ENCODE measurements around the gene KCNQ1.

The KCNQ1 gene

DNA sequence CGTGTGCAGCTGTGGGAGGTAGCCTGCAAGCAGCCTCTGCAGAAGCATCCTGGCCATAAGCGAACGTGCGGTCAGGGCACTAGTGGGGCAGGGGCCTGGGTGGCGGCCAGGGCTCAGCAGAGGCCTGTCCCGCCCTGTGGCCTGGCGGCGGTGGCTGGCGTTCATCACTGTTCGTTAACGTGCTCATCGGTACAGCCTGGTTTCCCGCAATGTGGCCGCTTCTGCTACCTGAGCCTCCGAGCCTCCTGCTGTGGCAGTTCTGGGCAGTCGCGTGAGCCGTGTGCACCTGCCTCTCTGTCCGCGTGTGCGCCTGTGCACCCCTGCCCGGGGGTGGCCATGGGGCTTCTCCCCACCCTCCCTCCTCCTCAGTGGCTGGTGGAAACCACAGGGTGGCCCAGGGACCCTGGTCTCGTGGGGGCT lies 137.1 kb downstream of the KCNQ1 start:
- no peak for DNase-seq (ENCODE audit: low read depth)

DNA sequence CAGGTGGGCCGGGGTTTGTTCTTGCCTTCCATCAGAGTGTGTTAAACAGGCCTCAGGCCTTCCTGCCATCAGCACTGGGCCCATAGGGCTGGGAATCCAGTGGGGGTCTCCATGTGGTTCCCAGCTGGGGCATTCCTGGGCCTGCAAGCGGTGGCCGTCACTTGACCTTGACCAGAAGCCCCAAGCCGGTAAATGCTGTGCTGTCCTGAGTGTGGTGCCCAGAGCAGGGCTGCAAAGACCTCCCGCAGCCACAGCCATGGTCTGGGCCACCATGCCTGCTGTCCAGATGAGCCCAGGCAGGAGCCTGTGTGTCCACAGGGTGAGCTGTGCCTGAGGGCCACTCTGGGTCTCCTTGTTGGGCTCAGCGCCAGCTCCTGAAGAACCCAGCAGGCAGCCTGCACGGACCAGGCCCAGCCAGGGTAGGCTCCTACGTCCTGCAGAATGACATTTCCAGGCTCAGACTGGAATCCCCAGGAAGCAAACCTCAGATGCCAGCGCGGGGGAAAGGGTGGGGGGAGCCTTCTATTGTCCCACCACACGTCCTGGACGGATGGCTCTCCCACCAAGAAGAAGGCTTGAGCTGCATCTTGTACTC lies 137.6 kb downstream of the KCNQ1 start:
- no peak for DNase-seq (ENCODE audit: low read depth)

DNA sequence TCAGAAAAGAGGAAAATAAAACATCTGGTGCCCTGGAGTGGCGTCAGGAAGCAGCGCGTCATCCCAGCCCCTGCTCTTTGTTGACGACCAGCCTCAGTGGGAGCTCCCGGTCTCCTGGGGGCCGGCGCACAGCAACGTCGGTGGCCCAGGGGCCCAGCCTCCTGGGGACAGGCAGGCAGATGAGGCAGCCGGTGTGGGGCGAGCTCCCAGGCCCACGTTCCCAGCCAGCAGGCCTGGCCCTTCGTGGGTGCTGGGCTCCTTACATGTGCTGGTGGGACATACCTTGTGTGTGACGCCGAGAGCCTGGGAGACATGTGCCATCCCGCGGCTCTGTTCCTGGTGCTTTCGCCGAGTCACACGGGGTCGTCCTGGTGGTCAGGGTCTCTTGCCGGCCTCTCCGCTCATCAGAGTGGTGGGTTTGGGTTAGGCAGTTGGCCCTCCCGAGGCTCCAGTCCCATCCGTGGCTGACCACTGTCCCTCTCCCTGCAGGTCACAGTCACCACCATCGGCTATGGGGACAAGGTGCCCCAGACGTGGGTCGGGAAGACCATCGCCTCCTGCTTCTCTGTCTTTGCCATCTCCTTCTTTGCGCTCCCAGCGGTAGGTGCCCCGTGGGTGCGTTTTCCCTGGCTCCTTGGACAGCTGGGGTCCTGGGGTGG lies 138.3 kb downstream of the KCNQ1 start:
- DNase-seq (ENCODE audit: low read depth) = no peak

DNA sequence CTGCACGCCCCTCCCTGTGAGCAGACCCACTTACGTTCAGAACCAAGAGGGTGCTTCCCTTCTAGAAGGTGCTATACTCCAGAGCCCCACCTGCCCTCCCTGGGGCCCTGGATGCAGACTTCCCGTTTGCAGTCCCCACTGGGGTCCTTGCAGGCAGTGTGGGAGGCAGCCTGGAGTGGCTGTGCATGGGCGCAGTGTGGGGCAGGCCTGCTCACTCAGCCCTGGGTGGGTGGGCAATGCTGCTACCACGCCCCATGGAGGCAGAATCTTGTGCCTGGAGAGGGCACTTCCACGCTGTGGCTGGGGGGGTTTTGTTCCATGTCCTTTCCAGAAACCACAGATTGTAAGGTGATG lies 138.8 kb downstream of the KCNQ1 start:
- no peak for DNase-seq (ENCODE audit: low read depth)

DNA sequence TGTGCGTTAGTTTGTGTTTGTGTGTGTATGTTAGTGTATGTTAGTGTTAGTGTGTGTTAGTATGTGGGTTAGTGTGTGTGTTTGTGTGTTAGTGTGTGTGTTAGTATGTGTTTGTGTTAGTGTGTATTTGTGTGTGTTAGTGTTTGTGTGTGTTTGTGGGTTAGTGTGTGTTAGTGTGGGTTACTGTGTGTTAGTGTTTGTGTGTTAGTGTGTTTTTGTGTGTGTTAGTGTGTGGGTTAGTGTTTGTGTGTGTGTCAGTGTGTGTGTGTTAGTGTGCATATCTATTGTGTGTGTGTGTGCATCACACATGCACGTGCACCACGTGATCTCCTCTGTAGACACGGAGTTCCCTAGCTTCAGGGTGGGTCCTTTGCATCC lies 139.6 kb downstream of the KCNQ1 start:
- no peak for DNase-seq (ENCODE audit: low read depth)

DNA sequence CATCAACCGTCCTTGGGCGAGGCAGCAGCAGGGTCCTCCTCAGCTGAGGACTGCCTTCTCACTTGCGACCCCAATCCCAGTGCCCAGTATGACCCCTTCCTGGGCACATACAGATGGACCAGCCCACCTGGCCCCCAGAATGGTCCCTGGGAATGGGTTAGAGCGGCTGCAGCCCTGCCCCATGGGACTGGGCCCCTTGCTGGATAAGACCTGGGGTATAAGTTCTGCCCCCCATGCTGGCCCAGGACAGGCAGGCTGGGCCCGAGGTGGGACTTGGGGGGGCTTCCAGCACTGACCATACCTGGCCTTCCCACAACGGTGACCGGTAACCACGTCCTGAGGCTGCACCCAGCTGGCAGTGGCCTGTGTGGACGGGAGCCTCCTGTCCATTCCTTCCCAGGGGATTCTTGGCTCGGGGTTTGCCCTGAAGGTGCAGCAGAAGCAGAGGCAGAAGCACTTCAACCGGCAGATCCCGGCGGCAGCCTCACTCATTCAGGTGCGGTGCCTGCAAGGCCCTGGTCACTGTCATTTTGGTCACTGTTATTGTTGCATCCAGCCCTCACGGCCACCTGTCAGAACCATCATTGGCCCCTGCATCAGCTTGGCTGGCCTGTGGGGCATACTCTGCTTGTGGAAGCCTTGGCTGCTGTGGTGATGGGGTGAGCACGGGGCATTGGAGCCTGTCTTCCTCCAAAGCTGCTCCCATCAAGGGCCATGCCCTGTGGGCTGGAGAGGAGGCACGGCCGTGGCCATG lies 140.2 kb downstream of the KCNQ1 start:
- no peak for DNase-seq (ENCODE audit: low read depth)

DNA sequence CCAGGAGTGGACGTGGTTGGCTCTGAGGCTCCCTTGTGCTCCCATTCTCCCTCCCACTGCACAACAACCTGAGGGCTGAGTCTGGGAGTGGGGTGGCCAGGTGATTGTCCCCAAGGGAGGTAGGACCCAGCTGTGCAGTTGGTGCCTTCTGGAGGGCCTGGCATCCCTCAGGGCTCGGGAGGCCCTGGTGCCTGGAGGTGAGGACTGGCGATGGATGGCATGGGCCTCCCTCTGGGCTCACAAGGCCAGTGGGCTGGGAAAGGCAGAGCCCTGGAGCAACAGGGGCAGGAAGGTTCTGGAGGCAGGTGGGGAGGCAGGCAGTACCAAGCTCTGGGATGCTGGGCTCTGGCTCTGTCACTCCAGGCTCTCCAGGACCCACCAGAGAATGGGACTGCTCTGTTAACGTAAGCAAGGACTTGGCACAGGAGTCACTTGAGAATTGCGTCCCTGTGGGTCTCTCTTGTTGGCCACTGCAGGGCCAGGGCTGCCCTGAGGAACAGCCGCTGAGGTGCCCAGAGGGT lies 140.8 kb downstream of the KCNQ1 start:
- no peak for DNase-seq (ENCODE audit: low read depth)

DNA sequence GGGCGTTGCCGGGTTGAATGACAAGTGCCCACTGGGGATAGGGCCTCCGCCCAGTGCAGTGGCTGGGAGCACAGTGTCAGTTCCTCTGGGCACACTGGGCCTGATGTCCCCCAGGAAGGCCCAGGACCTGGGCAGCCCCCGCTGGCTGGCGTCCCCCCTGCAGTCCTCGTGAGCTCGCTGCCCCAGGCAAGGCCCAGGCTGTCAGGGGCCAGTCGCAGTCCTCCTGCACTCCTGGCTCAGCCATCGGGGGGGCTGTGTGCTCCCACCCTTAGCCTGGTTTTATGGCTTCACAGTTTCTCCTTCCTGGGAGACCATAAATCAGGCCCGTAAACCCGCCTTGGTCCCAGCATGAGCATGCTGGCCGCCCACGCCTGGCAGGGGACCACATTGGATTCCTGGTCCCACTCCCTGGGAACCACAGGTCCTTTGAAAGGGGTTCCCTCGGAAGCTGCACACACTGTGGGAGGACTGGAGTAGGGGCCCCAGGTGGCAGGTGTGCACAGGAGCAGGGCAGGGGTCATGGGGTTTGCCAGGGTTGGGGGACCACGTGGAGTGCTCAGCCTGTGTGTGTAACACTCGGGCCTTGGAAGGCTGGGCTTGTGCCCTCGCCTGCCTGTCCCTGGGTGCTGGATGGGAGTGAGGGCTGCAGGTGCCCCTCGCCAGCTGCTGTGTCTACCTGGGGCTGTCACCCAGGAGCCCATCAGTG lies 141.4 kb downstream of the KCNQ1 start:
- DNase-seq (ENCODE audit: low read depth) = no peak

DNA sequence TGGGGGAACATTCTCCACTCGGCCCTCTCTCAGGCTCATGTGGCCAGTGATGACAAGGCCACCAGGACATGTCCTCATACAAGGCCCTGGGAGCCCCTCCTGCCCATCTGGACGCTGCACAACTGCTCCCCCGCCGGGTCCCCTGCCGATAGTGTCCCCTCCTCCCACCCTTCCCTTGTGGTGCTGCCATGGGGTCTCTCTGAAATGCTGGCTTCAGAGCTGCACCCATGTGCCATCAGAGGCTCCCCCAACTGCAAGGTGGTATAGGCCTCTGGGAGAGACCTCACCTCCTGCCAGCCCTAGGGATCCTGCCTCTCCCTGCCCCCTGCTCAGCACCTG lies 142.0 kb downstream of the KCNQ1 start:
- no peak for DNase-seq (ENCODE audit: low read depth)

DNA sequence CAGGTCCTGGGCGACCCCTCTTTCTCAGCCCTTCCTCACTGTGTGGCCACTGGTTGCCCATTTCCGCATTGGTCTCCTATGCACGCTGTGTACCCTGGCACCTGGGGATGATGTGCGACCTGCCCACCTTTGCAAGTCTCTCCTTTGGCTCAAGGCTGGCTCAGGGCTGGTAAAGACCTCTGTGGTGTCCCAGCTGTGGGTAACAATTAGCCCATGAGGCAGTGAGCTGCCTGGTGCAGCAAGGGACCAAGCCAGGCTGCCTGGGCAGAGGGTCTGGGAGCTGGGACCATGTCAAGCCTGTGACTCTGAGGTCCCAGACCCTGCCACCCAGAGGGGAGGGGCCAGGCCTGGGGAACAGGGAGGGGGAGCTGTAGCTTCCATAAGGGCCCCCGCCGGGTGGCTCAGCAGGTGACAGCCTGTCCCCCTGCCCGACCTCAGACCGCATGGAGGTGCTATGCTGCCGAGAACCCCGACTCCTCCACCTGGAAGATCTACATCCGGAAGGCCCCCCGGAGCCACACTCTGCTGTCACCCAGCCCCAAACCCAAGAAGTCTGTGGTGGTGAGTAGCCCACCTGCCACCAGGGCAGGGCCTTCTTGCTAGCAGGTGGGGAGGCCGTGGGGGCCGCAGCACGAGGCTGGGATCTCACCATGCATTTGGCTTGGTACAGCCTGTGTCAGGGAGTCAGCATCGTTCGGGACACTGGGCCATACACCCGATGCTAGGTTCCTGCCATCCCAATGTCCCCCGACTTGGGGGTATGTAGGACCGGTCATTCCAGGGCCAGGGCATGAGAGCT lies 142.5 kb downstream of the KCNQ1 start:
- DNase-seq (ENCODE audit: low read depth) = no peak

DNA sequence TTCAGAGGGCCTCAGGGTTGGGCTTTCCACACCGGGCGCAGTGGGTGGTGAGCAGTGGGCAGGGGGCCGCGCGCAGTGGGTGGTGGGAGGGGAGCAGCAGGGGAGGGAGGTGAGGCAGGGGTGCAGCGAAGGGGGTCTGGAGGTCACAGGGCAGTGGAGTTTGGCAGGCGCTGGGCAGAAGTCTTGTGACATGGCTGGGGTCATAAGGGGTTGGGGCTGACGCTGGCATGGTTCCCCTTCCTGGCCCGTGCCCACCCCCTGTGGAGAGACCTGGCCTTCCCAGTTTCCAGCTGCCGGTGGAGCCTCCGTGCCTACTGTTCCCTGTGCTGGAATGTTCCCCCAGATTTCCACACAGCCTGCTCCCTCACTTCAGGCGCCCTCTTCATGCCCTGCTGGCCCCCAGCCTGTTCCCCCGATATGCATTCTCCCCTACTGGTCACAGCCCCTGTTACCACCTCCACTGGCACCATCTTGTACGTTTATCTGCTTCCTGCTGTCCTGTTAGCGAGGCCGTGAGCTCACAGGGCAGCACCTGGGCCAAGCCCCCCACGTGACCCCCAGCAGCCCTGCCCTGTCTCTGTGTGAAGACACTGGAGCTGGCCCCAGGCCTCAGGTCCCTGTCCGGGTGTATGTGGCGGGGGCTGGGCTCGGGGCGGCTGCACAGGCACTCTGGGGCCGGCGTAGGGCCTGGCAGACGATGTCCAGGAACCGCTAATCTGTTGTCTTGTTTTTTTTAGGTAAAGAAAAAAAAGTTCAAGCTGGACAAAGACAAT lies 143.4 kb downstream of the KCNQ1 start:
- DNase-seq (ENCODE audit: low read depth) = no peak

DNA sequence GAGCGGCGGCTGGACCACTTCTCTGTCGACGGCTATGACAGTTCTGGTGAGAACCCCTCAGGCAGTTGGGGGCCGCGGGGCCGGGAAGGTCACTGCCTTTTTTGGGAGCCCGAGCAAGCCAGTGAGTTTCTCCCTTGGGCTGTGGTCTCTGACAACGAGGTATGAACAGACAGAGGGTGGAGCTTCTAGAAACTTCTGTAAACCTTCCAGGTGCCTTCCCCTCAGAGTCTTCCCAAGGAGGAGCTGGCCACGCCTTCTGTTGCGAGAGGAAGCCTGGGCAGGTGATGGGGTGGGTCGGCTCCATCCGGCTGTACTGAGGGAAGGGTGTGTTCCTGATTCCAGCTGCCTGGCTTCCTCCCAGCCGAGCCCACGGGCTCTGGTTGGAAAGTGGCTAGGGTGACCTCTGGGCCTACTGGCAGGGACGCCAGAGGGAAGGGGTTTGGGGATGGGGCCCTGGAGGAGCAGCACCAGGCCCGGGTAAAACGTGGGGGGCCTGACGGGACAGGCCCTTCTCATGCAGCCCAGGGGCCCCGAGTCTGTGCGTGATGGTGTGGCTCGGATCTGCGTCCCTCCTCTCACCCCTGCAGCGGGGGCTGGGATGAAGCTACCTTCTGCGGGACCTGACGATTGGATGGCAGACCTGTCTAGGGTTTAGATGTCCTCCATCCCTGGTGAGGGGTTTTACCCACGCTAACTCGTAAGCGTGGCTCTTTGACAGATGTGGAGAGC lies 144.2 kb downstream of the KCNQ1 start:
- DNase-seq (ENCODE audit: low read depth) = no peak

DNA sequence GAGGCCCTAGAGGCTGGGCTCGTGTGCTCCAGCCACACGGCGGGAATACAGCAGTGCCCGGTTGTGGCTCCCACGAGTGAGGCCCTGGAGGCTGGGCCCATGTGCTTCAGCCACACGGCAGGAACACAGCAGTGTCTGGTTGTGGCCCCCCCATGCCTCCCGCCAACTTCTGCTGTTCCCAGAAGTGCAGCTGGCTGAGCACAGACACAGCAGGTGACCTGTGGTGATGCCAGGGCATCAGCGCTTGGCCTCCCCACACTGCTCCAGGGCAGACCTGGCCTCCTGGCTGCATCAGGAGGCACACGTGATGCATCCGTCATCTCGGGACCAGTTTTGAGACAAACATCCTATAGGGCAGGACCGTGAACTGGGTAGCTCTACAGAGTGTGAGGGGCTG lies 144.7 kb downstream of the KCNQ1 start:
- no peak for DNase-seq (ENCODE audit: low read depth)

DNA sequence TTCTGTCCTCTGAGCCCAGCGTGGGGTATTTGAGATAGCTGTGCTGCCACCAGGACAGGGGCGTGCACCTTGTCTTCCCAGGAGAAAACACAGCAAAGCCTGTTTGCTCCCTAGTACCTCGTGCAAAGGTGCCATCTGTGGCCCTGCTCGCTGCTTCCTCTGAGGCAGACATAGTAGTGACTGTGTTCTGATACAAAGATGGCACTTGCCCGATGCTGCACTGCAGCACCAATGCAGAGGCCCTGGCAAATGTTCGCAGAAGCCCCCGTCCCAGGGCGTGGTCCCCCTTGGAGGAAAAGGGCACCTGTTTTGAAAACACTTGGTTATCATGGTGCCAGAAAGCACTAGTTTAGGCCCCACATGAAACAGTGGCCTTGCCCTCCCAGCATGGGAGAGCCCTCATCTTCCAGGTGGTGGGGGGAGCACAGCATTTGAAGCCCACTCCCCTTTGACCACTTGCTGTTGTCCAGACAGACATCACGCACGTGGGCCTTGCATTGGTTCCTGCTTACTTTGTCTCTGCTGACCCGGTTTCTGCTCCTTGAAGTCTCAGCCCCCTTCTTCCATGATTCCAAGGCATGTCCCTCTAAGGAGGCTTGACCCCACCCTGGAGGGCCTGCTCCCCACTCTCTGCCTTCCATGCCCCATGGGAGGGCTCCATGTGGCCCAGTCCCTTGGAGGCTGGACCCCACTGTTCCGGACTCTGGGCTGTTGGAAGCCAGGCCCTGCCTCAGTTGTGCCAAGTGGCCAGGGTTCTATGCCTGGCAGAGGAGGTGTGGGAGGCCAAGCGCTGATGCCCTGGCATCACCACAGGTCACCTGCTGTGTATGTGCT lies 145.5 kb downstream of the KCNQ1 start:
- no peak for DNase-seq (ENCODE audit: low read depth)

DNA sequence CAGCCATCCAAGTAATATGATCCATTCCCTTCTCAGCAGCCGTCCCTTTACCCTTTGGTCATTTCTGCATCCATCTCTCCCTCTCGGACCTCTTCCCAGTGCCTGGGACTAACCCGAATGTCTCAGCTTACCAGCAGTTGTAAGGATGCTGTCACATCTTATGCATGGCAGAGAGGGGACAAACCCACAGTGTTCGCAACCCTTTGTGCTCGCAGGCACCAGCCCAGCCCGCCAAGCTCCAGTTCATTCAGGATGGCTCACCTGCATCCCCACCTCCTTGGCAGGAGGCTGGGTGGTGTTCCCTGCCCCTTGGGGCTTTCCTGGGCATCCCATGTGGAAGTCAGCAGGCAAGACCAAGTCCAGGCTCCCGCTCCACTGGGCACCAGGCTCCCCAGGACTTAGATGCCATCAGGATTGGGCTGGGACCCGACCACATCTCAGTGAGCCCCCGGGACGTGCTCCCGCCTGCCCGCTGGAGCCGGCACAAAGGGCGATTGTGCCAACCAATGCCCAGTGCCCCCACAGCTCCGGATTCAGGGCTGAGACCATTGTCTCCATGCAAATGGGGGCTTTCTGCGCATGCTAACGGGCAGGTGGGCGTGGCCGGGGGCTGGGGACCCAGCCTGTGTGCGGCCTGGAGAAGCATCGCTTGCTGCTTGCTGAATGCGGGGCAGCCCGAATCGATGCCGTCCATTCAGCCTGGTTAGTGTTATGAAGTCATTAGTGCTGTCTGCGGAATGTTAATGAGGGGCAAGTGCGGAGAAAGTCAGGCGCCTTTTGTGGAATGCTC lies 146.4 kb downstream of the KCNQ1 start:
- no peak for DNase-seq (ENCODE audit: low read depth)

DNA sequence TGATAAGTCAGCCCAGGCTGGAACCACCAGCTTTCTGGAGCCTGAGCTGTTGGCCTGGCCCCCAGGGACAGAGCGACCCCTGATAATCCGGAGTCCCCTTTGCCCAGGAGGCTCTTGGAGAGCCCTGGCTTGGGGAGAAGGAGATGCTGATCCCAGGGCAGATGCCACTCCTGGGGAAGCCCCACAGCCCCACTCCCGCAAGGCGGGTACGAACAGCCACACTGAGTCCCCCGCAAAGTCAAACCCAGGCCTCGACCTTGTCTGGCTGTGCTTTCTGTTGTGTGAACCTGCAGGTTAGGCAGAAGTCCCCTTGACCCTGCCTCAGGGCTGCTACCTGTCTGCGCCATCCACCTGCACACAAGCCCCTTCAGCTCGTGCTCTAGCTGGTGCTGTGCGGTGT lies 147.0 kb downstream of the KCNQ1 start:
- no peak for DNase-seq (ENCODE audit: low read depth)

DNA sequence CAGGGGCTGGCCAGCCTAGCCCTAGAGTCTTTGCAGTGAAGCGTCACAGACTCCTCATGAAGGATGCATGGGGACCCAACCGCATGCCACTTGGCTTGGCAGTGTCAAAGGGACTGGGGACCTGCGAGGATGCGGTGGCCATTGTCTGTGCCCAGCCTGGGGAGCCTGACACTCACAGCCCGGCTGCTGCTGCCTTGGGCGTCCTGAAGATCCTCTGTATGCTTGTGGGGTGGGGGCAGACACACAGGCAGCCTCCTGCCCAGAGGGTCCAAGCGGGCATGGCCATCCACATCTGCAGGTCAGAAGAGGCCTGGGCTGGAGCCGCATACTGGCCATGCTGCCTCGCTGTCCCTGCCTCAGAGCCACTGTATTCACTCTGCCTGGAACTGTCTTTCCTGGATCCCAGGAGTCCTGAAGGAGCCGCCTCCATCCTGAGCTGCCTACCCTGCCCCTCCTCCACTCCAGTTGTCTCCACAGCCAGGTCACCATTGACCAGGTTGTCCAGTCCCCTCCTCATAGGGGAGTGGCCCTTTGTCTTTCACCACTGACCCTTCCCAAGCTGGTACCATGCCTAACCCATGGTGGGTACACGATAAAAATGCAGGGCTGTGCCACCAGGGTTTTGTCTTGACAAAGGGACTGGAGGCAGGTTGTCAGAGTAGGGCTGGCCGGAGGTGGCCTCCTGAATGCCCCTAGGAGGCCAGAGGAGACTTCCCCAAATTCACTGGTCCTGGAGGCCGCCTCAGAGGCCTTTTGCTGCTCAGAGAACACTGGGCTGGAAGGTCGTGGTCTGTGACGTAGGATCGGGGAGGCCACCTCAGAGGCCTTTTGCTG lies 148.0 kb downstream of the KCNQ1 start:
- no peak for DNase-seq (ENCODE audit: low read depth)

DNA sequence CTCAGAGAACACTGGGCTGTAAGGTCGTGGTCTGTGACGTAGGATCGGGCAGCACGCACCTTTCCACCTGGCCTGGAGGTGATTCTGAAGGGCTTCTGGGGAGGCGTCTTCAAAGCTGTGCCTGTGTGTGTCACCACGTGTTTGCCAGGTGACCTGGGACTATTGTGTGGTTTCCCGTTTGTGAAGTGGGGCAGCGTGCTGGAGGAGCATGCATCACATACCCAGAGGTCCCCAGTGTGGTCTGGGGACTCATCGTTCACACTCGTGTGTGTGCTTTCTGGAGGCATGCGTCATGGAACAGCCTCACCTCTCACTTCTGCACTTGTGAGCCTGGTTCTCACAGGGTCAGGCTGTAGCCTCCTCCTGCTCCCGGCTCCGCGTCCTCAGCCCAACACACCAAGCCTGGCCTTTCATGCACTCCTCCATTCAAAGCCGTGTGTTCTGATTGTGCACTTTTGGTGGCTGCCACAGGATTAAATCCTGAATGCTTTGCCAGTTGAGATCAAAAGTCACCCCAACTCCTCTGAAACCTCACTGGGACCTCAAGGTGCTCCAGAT lies 148.7 kb downstream of the KCNQ1 start:
- no peak for DNase-seq (ENCODE audit: low read depth)
